WERI-Rb-1 (cell line): ENCODE measurements around the gene FFAR2.

Source experiments
- DNase-seq: peaks from one replicate; pipeline ENCODE4 v3.0.0-alpha.2; 2020
- H3K27ac ChIP-seq: fragments of 250-450 bp; sonication (Bioruptor Pico); 2 replicates; pipeline ENCODE4 v1.5.1; 2020; ENCODE audit warnings: mild to moderate bottlenecking, moderate library complexity
- H3K27me3 ChIP-seq: fragments of 250-450 bp; sonication (Bioruptor Pico); 2 replicates; pipeline ENCODE4 v1.5.1; 2021; ENCODE audit warnings: mild to moderate bottlenecking, low read depth, moderate library complexity; ENCODE audit not compliant: insufficient read depth, severe bottlenecking
- H3K36me3 ChIP-seq: fragments of 250-450 bp; sonication (Bioruptor Pico); 2 replicates; pipeline ENCODE4 v1.5.1; 2020; ENCODE audit warnings: mild to moderate bottlenecking, moderate library complexity
- H3K4me3 ChIP-seq: 2 replicates; pipeline ENCODE4 v1.5.1; 2011; ENCODE audit warnings: low read depth, mild to moderate bottlenecking, control low read depth, low read length
- H3K9me3 ChIP-seq: fragments of 250-450 bp; sonication (Bioruptor Pico); 2 replicates; pipeline ENCODE4 v1.5.1; 2021; ENCODE audit warnings: mild to moderate bottlenecking, moderate library complexity; ENCODE audit not compliant: severe bottlenecking
- TF ChIP-seq, protein P1 (sequence below): IDR thresholded peaks from 2 replicates; pipeline ENCODE4 v1.5.1; 2011; ENCODE audit warnings: low read depth, mild to moderate bottlenecking, control low read depth, inconsistent platforms, low read length

FFAR2 gene

DNA sequence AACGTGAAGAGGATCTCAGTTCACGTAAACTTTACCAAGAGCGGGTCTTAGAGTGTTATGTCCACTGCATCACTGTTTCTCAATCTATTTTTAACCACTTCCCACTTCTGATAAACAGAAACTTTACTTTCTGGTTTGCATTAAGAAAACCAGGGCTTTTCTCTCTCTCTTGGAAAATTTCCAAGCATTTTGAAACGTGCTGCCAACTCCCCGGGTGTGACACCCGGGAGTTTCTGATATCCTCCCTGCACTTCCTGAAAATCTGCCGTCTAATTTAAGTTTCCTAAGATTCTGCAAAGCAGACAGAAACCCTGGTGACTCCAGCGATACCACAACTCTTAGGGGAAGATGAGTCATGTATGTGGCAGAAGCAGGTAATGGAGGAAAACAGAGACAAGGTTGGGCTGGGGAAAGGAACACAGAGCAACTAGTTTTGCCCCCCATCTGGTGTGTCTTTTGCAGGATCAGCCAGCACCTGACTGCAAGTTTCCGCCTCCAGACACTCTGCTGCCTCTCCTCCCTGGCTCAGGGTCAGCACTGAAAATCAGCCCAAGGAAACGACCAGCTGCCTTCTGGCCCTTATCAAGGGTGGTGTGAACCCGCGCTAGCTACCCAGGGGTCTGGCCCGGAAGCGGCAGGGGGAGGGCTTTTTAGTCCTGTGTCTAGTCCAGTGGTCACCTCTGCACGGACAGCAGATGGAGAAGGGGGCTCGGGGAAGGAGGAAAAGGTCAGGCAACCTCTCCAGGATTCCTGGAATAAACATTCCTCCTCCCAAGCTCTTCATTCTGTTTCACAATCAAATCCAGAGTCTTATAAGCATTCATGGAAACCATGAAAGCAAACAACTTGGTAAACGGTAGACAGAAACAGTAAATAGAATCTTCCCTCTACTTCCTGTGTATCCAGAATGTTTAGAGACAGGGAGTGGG is 11.3 kb upstream of the FFAR2 start:
- no peaks in the 10 kb centered on the region for H3K36me3 ChIP-seq
- no peak overlapping the region for H3K4me3 ChIP-seq
- H3K9me3 ChIP-seq: no peaks in the 10 kb centered on the region
- TF ChIP-seq, protein P1, sequence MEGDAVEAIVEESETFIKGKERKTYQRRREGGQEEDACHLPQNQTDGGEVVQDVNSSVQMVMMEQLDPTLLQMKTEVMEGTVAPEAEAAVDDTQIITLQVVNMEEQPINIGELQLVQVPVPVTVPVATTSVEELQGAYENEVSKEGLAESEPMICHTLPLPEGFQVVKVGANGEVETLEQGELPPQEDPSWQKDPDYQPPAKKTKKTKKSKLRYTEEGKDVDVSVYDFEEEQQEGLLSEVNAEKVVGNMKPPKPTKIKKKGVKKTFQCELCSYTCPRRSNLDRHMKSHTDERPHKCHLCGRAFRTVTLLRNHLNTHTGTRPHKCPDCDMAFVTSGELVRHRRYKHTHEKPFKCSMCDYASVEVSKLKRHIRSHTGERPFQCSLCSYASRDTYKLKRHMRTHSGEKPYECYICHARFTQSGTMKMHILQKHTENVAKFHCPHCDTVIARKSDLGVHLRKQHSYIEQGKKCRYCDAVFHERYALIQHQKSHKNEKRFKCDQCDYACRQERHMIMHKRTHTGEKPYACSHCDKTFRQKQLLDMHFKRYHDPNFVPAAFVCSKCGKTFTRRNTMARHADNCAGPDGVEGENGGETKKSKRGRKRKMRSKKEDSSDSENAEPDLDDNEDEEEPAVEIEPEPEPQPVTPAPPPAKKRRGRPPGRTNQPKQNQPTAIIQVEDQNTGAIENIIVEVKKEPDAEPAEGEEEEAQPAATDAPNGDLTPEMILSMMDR: no peak
- no peaks in the 10 kb centered on the region for H3K27me3 ChIP-seq
- DNase-seq: peak; percentile 29
- H3K27ac ChIP-seq: no peak overlapping the region

DNA sequence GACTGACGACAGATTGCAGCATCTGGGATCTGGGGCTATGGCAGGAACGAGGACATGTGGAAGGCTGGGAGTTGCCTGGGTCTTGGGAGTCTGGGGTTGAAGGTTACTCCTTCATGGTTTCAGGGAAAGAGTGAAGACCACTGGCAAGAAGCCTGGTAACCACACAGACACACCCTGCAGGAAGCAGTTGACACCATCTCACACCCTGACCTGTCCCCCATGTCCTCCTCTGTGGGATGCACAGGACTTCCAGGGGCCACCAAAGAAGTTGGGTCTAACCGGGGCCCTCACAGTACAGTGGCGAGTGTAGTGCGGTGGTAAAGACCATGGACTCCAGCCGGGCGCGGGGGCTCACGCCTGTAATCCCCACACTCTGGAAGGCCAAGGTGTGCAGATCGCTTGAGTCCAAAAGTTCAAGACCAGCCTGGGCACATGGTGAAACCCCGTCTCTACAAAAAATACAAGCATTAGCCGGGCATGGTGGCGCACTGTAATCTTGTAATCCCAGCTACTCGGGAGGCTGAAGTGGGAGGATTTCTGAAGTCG is 10.6 kb upstream of the FFAR2 start:
- no peaks in the 10 kb centered on the region for H3K27me3 ChIP-seq
- H3K9me3 ChIP-seq: no peaks in the 10 kb centered on the region
- no peak for DNase-seq
- no peak overlapping the region for H3K4me3 ChIP-seq
- no peak overlapping the region for H3K27ac ChIP-seq
- no peaks in the 10 kb centered on the region for H3K36me3 ChIP-seq
- TF ChIP-seq, protein P1: no peak

DNA sequence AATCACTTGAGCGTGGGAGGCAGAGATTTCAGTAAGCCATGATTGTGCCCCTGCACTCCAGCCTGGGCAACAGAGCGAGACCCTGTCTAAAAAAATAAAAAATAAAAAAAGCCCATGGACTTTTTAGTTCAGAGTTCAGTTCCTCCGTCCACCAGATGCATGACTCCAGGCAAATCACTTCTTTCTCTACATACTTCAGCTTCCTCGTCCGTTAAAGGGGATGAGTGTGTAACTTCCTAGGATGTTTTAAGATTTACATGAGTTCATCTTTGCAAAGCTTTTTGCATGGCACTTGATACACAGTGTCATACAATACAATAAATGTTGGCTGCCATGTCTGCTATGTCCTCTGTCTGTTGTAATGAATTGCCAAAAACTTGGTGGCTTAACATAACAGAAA is 10.0 kb upstream of the FFAR2 start:
- H3K4me3 ChIP-seq: no peak overlapping the region
- H3K27ac ChIP-seq: no peak overlapping the region
- no peaks in the 10 kb centered on the region for H3K9me3 ChIP-seq
- H3K27me3 ChIP-seq: no peaks in the 10 kb centered on the region
- TF ChIP-seq, protein P1: no peak
- no peak for DNase-seq
- H3K36me3 ChIP-seq: no peaks in the 10 kb centered on the region

DNA sequence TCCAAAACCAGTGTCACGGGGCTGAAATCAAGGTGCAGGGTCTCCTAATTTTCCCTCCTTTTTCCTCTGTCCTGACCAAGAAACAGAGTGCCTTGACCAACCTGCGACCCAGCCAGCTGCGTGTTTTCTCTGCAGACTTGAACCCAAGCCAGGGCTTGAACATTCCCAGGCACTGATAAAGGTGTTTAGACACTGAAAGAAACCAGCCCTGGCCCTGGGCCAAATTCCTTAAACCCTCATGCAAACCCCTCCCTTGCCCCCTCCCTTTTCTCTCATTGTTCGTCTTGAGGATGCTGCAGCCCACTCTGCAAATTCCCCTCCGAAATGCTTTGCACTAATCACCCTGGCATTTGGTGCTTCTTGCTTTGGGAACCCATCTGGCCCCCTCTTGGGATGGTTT is 9.5 kb upstream of the FFAR2 start:
- H3K36me3 ChIP-seq: no peaks in the 10 kb centered on the region
- H3K27ac ChIP-seq: no peak overlapping the region
- H3K4me3 ChIP-seq: no peak overlapping the region
- TF ChIP-seq, protein P1: no peak
- no peaks in the 10 kb centered on the region for H3K27me3 ChIP-seq
- no peak for DNase-seq
- H3K9me3 ChIP-seq: no peaks in the 10 kb centered on the region

DNA sequence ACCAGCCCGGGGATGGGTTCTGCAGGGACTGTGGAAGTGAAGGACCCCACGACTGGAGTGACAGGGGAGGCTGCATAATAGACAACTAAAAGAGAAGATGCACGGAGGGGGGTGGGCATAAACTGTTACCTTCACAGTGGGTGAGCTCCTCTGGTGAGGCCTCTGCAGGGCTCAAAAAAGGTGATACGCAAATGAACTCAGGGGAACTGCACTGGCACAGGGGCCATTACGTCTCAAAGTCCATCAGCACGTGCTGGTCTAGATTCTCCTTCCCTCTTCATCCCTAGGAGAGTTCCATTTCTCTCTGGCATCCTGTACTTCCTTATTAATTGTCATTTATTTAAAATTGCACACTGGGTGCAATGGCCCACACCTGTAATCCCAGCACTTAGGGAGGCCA is 8.1 kb upstream of the FFAR2 start:
- Histone ChIP-seq H3K9me3 (no peaks in the 10 kb centered on the region), H3K4me3 (no peak overlapping the region), H3K27ac (no peak overlapping the region), H3K36me3 (no peaks in the 10 kb centered on the region), H3K27me3 (no peaks in the 10 kb centered on the region)
- DNase-seq: no peak
- TF ChIP-seq, protein P1: no peak

DNA sequence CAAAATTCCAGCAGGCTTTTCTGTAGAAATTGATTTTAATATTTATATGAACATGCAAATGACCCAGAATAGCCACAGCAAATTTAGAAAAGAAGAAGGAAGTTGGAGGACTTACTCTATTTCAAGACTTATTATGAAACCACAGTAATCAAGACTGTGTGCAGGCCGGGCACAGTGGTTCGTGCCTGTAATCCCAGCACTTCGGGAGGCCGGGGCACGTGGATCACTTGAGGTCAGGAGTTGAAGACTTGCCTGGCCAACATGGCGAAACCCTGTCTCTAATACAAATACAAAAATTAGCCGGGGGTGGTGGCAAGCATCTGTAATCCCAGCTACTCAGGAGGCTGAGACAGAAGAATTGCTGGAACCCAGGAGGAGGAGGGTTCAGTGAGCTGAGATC is 6.0 kb upstream of the FFAR2 start:
- H3K27me3 ChIP-seq: no peaks in the 10 kb centered on the region
- H3K27ac ChIP-seq: no peak overlapping the region; the same call in 1 of the 2 replicates
- TF ChIP-seq, protein P1: no peak
- no peaks in the 10 kb centered on the region for H3K9me3 ChIP-seq
- peak; percentile 58 for DNase-seq
- H3K4me3 ChIP-seq: no peak overlapping the region
- H3K36me3 ChIP-seq: no peaks in the 10 kb centered on the region
